Measurements from ENCODE around the gene TUBB2A.
A peak's percentile ranks its signal among the peaks of the same experiment; 100 is the strongest.

Gene TUBB2A

DNA sequence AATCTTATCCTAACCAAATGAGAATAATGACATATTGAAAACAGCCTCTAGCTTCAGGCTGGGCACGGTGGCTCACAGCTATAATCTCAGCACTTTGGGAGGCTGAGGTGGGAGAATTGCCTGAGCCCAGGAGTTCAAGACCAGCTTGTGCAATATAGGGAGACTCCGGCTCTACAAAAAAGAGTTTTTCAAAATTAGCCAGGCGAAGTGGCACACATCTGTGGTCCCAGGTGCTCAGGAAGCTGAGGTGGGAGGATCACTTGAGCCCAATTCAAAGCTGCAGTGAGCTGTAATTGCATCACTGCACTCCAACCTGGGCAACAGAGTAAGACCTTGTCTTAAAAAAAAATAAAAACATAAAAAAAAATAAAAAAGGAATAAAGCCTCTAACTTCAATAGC lies 4.7 kb downstream of the TUBB2A start:
- DNase-seq: no peak

DNA sequence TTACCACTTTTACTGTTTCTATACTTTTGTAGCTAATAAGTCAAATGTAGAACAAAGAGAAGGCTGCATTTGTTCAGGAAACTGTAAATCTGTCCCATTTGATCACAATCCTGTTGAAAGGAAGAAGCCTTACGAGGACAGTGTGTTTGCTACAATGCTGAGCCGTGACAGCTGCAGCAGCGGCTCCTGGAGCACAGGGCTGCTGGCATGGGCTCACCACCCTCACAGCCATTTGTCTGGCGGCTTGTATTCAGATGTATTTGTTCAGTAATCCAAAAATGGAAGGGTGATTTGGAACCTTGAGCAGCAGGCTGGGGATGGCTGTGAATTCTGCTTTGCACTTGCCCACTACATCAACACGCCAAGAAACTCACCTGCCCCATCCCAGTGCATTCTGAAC lies 5.7 kb downstream of the TUBB2A start:
- no peak for DNase-seq

DNA sequence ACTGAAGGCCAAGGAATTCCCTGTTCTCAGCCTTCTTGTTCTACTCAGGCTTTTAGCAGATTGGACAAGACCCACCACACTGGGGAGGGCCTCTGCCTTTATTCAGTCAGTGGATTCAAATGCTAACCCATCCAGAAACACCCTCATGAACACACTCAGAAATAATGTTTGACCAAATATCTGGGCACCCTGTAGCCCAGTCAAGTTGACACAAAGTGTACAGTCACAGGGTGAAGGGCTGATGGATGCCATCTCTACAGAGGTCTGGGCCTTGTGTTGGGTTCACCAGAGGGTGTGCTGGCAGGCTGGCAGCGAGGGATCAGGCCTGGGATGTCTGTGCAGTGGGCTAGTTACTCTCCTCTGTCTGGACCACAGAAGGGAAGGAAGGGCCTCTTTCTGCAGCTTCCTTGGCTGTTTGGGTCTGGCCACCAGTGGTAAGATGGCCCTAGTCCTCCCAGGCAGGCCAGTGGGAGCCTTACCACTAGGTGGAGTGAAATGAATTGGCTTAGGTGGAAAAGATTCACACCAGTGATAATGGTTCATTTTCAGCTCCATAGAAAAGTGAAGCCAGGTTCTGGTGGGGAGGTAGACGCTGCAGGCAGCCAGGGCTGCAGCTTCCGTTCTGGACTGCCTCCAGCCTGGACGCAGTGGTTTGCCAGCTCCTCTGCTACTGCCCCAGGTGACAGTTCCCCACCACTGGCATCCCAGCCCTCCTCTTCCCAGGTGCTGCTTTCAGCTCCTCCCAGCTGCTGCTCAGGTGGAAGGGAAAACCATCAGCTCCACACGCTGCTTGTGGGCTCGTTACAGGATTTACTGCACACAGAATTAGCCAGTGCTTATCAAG lies 9.2 kb downstream of the TUBB2A start:
- DNase-seq: no peak

DNA sequence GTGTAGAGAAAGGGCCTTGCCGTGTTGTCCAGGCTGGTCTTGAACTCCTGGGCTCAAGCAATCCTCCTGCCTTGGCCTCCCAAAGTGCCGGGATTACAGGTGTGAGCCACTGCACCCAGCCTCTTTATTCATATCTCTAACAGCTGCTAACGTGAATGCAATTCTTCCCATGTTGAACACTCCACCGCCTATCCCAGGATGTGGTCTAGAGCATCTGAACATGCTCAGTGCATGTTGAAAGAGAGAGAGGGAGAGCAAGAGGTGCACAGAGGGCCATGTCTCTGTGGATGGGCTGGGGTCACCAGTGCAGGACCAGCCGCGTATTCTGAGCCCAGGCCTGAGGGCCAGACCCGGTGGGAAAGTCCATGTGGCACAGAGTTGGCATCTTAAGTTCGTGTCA lies 12.8 kb downstream of the TUBB2A start:
- DNase-seq: no peak

DNA sequence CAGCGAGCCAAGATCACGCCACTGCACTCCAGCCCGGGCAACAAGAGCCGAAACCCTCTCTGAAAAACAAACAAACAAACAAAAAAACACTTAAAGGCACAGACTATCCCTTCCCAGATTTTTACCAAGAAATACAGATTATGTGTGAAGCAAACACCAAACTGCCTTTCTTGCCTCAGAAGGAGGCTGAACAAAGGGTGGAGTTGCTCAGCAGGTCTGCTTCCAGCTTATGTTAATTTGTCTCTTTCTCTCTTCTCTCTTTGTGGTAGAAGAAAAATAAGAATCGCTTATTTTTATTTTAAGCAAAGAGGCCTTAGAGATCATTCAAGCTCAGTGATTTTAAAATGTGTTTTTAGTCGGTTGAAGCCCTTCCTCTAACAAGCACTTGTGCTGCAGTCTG lies 14.2 kb downstream of the TUBB2A start:
- DNase-seq: no peak

DNA sequence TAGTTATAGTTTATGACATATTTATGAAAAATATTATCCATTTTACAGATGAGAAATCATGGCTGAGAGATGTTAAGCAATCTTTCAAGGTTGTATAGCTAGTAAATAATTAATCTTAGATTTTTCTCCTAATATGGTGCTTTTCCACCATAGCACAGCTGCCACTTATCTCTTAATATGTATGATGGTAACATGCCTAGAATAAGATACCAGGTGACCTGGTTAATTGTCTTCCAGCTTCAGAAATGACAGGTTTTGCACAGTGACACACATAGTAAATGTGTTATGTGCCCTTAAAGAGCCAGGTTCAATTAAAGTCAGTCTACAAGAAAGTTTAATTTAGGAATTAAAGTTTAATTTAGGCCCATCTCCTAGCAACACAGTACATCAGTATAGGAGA lies 14.8 kb downstream of the TUBB2A start:
- no peak for DNase-seq

DNA sequence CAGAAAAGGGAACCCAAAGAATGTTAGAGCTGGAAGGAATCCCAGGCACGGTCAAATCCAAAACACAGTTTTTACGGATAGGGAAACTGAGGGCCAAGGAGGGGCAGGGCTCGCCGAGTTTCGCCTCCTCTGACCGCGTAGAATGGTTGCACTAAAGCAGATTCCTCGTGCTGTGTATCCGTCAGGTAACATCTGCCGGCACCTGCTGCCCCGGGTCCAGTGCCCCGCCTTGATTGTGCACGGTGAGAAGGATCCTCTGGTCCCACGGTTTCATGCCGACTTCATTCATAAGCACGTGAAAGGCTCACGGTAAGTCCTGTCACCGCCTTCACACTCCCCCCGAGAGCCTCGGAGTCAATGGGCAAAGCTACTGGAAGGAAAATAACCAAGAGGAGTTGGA lies 17.1 kb downstream of the TUBB2A start:
- no peak for DNase-seq

DNA sequence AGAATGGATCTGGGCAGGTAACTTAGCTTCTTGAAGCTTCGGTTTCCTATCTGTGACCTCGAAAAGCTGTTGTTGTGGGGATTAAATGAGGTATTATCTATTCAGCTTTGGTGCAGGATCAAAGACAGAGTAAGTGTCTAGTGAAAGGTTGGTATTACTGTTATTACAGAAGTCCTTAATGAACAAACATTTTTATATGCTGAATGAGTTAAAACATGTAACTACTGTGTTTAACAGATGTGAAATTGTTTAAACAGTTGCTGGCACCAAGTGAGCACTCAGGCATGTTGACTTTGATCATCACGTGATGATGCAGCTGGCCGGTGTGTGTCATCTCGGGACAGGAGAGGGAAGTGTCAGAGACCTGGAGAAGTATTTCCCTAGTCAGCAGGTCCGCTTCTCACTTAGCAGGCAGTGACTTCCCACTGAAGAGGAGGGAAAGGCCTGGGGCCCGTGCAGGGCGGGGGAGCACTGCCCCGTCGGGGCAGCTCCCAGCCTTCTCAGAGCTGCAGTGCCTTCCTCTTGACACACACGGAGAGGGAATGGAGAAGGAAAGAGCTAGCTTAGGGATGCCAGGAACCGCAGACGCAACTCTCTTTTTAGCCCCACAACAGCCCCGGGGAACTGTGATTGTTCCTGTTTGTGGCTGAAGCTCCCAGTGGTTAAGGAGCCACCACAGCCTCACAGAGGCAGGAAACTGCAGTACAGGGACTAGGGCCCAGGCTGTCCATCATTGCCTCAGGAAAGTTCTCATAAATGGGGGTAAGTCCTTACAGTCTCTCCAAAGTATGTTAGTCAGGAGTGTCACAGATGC lies 18.0 kb downstream of the TUBB2A start:
- DNase-seq: peak; percentile 55

DNA sequence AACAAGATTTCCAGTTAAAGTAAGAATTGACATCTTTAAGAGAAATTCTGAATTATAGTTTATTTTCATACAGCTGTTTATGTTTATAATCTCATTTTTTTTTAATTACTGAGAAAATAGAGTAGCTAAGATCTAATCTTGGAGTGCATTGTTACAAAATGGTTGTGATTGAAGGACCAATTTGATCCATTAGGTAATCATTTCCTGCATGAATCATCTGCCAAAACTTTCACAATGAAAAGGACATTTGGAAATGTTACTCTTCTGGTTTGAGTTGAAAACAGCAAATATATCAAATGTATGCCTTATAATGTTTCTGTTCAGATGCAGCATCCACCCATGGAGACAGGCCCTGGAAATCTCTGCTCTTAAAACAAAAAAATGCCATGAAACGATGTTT lies 19.0 kb downstream of the TUBB2A start:
- DNase-seq: no peak

DNA sequence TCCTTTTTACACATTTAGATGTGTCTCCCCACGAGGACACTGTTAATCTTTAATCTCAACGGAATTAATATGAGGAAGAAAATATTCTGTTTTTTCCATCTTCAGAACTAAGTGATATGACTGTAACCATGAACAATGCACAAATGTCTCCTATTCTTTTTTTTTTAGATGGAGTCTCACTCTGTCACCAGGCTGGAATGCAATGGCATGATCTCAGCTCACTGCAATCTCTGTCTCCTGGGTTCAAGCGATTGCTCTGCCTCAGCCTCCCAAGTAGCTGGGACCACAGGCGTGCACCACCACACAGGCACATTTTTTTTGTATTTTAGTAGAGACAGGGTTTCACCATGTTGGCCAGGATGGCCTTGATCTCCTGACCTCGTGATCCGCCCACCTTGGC lies 19.5 kb downstream of the TUBB2A start:
- DNase-seq: peak; percentile 38

DNA sequence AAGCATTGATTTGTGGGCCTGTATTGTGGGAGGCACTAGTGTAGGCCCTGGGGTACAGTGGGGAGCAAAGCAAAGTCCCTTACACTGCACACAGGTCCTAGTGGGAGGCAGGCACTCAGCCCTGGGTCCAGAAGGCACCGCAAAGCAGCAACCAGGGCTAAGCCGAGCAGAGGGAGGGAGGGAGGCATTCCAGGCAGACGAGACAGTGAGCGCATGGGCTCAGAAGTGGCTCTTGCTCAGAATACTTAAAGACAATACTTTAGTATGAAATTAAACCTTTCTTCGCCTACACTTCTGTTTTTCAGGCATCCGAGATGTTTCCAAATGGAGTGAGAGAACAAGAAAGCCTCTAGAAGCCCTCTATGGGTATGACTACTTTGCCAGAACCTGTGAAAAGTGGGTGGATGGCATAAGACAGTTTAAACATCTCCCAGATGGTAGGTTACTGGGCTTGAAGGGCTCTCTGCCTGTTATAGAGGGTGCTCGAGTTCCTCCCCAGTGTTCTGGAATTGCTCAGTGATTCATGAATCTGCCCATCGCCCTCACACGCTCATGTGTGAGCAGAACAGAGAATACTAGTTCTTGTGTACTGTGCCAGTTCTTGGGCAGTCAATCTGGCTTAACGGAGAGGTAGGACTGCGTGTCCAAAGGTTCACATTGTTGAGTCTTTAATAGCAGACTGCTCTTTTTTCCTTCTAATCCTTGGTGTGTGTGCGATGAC lies 20.1 kb downstream of the TUBB2A start:
- peak; percentile 30 for DNase-seq

DNA sequence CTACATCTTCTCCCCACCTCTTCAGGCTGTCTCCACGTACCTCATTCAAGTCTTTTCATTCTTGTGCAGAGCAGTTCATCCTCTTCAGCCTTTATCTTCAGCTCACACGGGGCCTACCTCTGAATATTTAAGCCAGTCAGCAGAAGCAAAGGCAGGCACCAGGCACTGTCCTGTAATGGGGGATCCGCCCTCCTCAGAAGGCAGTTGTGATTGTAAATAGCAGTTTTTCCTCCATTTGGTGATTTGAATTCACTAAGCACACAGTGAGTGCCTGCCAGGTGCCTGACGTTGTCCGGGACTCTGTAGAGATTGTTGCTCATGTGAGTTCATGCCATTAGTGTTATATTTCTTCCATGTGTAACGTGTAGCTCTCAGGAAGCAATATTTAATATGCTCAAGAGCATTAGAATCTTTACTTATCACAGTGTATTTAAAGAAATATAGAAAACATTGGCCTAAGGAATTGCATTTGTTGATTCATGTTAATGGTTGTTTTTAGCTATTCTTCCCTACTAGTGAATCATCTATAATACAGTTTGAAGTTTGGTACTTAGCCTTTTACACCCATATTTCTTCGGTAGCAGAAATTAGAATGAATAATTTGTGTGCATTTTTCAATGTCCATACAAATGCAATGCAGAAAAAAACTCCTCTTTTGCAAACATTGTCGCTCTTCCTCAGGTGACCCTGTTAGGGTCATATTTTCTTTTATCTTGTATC lies 20.9 kb downstream of the TUBB2A start:
- DNase-seq: no peak

DNA sequence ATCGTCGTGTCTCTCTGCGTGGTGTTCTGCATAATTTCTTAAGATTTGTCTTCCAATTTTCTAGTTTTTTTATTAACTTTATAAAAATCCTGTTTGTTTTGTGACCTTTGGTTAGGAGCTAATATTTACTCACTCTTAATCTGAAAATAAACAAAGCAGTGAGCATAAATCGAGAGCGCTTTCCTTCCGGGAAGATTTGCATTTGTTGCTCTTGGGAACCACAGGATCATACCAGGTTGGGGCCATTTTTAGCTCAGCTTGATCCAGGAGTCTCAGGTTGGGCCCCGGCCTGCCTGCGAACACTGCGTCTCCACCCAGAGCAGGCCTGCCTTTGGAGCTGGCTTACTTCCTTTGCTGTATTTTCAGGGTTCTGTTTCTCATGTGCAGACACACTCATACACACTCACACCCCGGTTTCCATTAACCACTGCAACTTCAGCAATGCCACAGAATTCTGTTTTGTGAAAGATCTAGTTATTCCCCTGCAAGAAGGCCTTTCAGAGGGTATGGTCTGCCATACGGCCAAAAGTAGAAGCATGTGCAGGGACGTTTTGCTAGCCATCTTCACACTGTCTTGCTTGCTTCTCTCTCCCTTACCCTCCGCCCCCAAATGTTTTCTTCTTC lies 21.6 kb downstream of the TUBB2A start:
- no peak for DNase-seq

DNA sequence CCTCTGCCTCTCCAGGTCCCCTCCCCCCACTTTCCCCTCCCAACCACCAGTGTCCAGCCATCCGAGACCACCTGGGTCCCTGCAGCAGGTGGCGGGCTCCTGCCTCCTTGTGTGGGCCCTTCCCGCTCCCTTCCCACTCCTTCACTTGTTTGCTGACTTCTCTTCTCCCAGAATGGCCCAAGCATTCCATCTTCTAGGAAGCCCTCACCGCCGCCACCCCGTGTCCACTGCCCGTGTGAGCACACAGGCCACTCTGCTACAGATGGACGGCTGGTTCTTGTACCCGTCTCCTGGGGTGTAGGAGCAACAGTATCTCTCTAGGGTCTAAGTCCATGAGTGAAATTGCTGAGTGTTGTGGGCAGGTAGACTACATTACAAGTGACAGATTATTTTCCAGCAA lies 23.8 kb downstream of the TUBB2A start:
- DNase-seq: no peak

DNA sequence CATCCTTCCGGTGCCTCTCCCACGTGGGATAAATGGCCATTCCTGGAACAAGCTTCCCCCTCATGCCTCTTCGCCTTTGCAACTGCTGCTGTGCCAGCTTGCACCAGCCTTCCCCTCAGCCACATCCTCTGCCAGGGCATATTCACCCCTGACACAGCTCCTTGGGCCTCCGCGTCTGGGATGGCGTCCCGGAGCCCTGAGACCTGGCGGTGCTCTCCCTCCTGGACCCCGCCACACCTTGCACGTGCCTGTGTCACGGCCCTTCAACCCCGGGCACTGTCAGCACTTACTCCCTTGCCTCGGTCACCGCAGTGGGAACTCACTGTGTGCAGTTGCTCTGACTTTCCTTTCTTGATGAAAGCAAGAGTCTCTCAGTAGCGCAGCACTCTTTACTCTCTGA lies 25.6 kb downstream of the TUBB2A start:
- no peak for DNase-seq

DNA sequence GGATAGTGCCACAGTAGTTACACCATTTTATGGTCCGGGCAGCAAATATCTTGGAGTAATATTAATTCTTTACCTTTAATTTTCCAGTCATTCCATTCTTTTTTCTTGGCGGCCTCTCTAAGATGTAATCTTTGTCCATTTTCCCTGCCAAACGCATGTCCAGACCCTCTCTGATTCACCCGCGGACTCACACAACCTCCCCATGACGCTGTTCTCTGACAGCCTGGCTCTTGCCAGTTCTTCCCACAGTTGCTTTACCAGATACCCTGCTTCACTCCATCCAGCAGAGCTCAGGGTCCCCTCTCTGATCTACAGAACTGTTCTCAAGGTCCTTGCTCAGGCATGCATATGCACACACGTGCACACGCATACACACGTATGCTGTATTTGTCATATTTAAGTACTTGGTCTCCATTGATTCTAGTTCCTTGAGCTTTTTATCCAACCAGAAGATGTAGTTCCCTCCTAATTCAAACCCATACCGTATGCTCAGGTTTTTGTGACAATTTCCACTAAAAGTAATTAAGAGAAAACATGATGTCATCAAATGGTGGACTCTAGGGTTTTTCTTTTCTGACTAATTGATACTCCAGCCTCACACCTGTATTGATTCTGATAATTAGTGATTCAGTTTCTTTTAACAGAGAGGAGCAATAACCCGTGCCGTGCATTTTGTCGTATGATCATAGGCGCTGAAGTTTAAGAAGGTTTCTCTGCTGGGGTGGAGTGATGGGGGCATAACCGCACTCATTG lies 28.8 kb downstream of the TUBB2A start:
- no peak for DNase-seq

DNA sequence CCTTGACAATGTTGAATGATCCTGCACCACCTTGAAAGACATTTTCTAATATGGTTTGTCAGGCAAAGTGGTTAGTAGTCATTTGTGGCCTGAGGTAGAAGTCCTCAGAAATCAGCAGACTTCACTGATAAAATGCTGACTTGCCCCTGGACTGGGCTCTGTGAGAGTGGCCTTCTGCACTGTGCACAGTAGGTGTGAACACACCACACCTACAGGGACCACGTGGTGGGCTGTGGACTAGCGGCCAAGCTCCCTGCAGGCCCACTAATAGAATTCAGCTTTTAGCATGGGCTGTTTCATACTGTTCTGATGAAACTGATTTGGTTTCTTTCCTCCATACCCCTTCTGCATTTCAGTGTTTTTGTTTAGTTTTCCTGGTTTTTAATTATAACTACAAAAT lies 31.5 kb downstream of the TUBB2A start:
- no peak for DNase-seq

DNA sequence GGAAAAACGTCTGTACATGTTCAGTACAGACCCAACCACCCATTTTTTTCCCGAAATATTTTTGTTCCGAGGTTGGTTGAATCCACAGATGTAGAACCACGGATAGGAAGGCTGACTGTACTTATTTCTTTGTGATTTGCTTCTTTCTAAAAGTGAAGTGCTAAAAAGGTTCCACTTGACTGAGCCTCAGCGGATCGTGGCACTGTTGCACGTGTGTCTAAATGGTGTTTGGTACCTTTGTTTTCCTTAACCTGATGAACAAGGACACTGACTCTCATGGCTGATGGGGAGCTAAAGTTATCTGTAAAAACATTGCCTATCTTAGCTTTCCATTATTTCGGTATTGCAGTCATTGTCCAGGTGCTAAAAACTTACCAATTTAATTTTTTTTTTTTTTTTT lies 32.7 kb downstream of the TUBB2A start:
- no peak for DNase-seq

DNA sequence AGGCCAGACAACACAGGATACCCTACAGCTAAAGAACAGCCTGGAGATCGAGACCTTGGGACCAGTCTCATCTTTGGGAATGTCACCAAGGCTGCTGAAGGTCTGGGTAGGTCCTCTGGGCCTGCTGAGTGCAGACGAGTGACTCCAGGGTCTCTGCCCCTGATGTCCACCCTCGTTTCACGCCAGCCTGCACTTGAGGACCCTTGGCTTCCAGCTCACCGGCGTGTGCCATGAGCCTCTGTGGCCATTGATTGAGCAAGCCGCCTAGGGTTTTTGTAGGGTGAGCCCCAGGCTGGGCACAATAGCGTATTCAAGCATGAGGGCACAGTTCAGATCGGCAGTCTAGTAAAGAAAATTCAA lies 34.5 kb downstream of the TUBB2A start:
- no peak for DNase-seq

DNA sequence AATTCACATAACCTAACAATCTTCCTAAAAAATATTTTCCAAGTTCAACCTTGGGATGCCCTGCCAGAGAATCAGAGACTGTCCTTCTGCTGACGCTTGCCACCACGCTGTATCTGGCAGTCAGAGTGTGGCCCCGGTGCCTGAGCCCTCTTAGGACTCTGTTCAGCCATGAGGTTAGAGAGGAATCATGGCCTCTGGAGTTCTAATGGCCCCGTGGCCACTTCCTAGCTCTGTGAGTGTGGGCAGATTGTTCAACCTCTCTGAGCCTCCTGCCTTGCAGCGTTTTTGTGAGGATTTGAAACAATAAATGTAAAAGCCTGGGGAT lies 36.6 kb downstream of the TUBB2A start:
- no peak for DNase-seq

DNA sequence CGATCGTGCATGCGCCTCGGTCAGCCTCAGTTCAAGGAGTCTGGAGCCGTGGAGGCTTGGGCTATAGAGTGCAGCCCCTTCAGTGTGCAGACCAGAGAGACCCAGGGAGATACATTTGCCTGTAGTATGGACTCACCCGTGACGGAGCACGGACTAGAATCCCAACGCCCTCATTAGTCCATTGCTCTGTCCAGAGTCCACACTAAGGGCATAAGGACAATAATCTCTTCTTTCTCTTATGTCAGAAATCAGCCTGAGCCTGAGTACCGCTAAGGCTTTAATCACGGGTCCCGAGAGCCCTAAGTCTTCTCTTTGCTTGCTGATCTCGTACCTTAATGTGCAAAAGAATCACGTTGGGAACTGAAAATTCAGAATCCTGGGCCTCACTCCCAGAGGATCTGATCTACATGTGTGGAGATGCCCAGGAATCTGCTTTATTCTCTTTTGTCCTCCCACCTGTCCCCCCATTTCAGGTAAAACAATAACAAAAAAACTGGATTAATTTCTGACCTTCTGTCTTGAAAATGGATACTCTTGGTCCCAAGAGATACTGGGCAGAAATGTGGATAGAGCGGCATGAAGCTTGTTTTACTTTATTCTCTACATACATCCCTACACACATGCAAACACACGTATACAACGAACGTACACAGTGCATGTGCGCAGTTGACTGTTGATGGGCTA lies 38.2 kb downstream of the TUBB2A start:
- peak; percentile 18 for DNase-seq

Data from fibroblast of skin of scalp (primary cell).